HEK293 (cell line): ENCODE data around the gene PHLDB1.
A peak's percentile ranks its signal among the peaks of the same experiment; 100 is the strongest.

Source experiments
- CTCF ChIP-seq: fragments of 450-650 bp; formaldehyde crosslinking; IDR thresholded peaks from 2 replicates; pipeline ENCODE4 v1.5.1; 2016; ENCODE audit warnings: missing biosample characterization, missing genetic modification characterization
- KLF16 ChIP-seq: fragments of 450-650 bp; formaldehyde crosslinking; IDR thresholded peaks from 2 replicates; pipeline ENCODE4 v1.5.1; 2017; ENCODE audit warnings: missing biosample characterization, missing genetic modification characterization
- KLF9 ChIP-seq: fragments of 450-650 bp; formaldehyde crosslinking; IDR thresholded peaks from 2 replicates; pipeline ENCODE4 v1.5.1; 2016; ENCODE audit warnings: missing biosample characterization, missing genetic modification characterization, low read depth
- MZF1 ChIP-seq: fragments of 450-650 bp; formaldehyde crosslinking; IDR thresholded peaks from 2 replicates; pipeline ENCODE4 v1.5.1; 2017; ENCODE audit warnings: missing biosample characterization, missing genetic modification characterization, borderline replicate concordance
- SETDB1 ChIP-seq: IDR thresholded peaks from one replicate; pipeline ENCODE4 v1.6.1; 2017; ENCODE audit warnings: mild to moderate bottlenecking, low read length, moderate library complexity, mixed read lengths; ENCODE audit not compliant: insufficient read length
- TRIM28 ChIP-seq: IDR thresholded peaks from 2 replicates; pipeline ENCODE4 v1.6.1; 2011; ENCODE audit warnings: low read length, control low read depth, borderline replicate concordance
- WT1 ChIP-seq: fragments of 450-650 bp; formaldehyde crosslinking; IDR thresholded peaks from 2 replicates; pipeline ENCODE4 v1.5.1; 2016; ENCODE audit warnings: missing biosample characterization, missing genetic modification characterization
- ZNF133 ChIP-seq: fragments of 450-650 bp; formaldehyde crosslinking; IDR thresholded peaks from 2 replicates; pipeline ENCODE4 v1.5.1; 2016; ENCODE audit warnings: missing biosample characterization, missing genetic modification characterization
- ZNF175 ChIP-seq: fragments of 450-650 bp; formaldehyde crosslinking; IDR thresholded peaks from 2 replicates; pipeline ENCODE4 v1.5.1; 2016; ENCODE audit warnings: missing biosample characterization, missing genetic modification characterization
- ZNF302 ChIP-seq: fragments of 450-650 bp; formaldehyde crosslinking; IDR thresholded peaks from 2 replicates; pipeline ENCODE4 v1.5.1; 2016; ENCODE audit warnings: missing biosample characterization, missing genetic modification characterization, low read depth
- ZNF394 ChIP-seq: fragments of 450-650 bp; formaldehyde crosslinking; IDR thresholded peaks from 2 replicates; pipeline ENCODE4 v1.5.1; 2016; ENCODE audit warnings: missing biosample characterization, missing genetic modification characterization, mild to moderate bottlenecking, moderate library complexity, borderline replicate concordance
- ZNF529 ChIP-seq: fragments of 450-650 bp; formaldehyde crosslinking; IDR thresholded peaks from 2 replicates; pipeline ENCODE4 v1.5.1; 2017; ENCODE audit warnings: missing genetic modification characterization, missing biosample characterization; ENCODE audit not compliant: insufficient replicate concordance
- ZNF629 ChIP-seq: fragments of 450-650 bp; formaldehyde crosslinking; IDR thresholded peaks from 2 replicates; pipeline ENCODE4 v1.5.1; 2017; ENCODE audit warnings: missing biosample characterization, missing genetic modification characterization
- ZNF670 ChIP-seq: fragments of 450-650 bp; formaldehyde crosslinking; IDR thresholded peaks from 2 replicates; pipeline ENCODE4 v1.5.1; 2016; ENCODE audit warnings: missing biosample characterization, missing genetic modification characterization, low read depth
- ZNF791 ChIP-seq: fragments of 450-650 bp; formaldehyde crosslinking; IDR thresholded peaks from 2 replicates; pipeline ENCODE4 v1.5.1; 2016; ENCODE audit warnings: missing biosample characterization, missing genetic modification characterization
- ZNF837 ChIP-seq: fragments of 450-650 bp; formaldehyde crosslinking; IDR thresholded peaks from 2 replicates; pipeline ENCODE4 v1.5.1; 2016; ENCODE audit warnings: missing biosample characterization, missing genetic modification characterization
- ZXDB ChIP-seq: fragments of 450-650 bp; formaldehyde crosslinking; IDR thresholded peaks from 2 replicates; pipeline ENCODE4 v1.5.1; 2016; ENCODE audit warnings: missing biosample characterization, missing genetic modification characterization
- TF ChIP-seq, protein P1 (sequence below): fragments of 450-650 bp; formaldehyde crosslinking; IDR thresholded peaks from 2 replicates; pipeline ENCODE4 v1.5.1; 2016; ENCODE audit warnings: missing biosample characterization, missing genetic modification characterization
- TF ChIP-seq, protein P2 (sequence below): fragments of 450-650 bp; IDR thresholded peaks from 2 replicates; pipeline ENCODE4 v1.5.1; 2018; ENCODE audit warnings: missing biosample characterization, missing genetic modification characterization
- TF ChIP-seq, protein P3 (sequence below): fragments of 450-650 bp; formaldehyde crosslinking; IDR thresholded peaks from 2 replicates; pipeline ENCODE4 v1.5.1; 2016; ENCODE audit warnings: missing biosample characterization, missing genetic modification characterization
- TF ChIP-seq, protein P4 (sequence below): fragments of 450-650 bp; formaldehyde crosslinking; IDR thresholded peaks from 2 replicates; pipeline ENCODE4 v1.5.1; 2016; ENCODE audit warnings: missing biosample characterization, missing genetic modification characterization
- TF ChIP-seq, protein P5 (sequence below): fragments of 450-650 bp; formaldehyde crosslinking; IDR thresholded peaks from 2 replicates; pipeline ENCODE4 v1.5.1; 2016; ENCODE audit warnings: missing biosample characterization, missing genetic modification characterization
- TF ChIP-seq, protein P6 (sequence below): fragments of 450-650 bp; formaldehyde crosslinking; IDR thresholded peaks from 2 replicates; pipeline ENCODE4 v1.5.1; 2017; ENCODE audit warnings: missing biosample characterization, mild to moderate bottlenecking, missing genetic modification characterization, moderate library complexity
- TF ChIP-seq, protein P7 (sequence below): fragments of 450-650 bp; formaldehyde crosslinking; IDR thresholded peaks from 2 replicates; pipeline ENCODE4 v1.5.1; 2017; ENCODE audit warnings: missing biosample characterization, missing genetic modification characterization

Gene PHLDB1

DNA sequence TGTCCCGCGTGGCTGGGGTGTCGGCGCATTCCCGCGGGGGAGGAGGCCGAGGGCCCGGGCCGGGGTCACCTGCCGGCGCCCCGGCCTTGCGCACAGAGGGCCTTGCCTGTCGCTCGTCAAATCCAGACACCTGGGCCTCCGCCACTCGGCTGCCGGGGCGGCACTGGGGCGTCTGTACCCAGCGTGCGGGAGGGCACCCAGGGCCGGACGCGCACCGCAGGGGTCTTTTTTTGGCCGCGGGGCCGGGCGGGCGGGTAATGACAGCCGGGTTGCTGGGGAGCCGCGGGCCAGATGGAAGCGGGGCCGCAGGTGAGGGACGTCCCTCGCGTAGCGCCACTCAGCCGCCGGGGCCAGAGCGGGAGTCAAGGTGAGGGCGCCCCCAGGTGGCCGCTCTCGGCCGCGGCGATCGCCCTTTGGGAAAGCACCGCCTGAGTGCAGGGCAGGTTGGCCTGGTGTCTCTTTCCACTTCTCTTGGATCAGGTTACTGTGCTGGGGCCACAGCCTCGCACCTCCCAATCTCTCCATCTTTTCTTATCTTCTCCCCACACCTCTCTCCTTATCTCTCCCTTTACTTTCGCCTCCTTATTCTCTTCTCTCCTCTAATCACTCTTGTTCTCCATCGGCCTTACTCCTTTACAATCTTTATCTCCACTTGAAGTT, 3.5 kb downstream of the PHLDB1 start (continued):
- TF ChIP-seq, protein P1, sequence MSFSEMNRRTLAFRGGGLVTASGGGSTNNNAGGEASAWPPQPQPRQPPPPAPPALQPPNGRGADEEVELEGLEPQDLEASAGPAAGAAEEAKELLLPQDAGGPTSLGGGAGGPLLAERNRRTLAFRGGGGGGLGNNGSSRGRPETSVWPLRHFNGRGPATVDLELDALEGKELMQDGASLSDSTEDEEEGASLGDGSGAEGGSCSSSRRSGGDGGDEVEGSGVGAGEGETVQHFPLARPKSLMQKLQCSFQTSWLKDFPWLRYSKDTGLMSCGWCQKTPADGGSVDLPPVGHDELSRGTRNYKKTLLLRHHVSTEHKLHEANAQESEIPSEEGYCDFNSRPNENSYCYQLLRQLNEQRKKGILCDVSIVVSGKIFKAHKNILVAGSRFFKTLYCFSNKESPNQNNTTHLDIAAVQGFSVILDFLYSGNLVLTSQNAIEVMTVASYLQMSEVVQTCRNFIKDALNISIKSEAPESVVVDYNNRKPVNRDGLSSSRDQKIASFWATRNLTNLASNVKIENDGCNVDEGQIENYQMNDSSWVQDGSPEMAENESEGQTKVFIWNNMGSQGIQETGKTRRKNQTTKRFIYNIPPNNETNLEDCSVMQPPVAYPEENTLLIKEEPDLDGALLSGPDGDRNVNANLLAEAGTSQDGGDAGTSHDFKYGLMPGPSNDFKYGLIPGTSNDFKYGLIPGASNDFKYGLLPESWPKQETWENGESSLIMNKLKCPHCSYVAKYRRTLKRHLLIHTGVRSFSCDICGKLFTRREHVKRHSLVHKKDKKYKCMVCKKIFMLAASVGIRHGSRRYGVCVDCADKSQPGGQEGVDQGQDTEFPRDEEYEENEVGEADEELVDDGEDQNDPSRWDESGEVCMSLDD (tag by site-specific recombination), result no peak
- TF ChIP-seq ZNF837 (tag by site-specific recombination) (no peak), ZNF670 (tag by site-specific recombination) (no peak), KLF9 (tag by site-specific recombination) (no peak), TRIM28 (no peak), KLF16 (tag by site-specific recombination) (no peak), ZNF791 (tag by site-specific recombination) (no peak), ZXDB (tag by site-specific recombination) (no peak), SETDB1 (no peak), WT1 (tag by site-specific recombination) (no peak), MZF1 (tag by site-specific recombination) (no peak), ZNF175 (no peak), ZNF302 (tag by site-specific recombination) (no peak), ZNF394 (tag by site-specific recombination) (no peak), ZNF133 (tag by site-specific recombination) (no peak), CTCF (tag by site-specific recombination) (peak; percentile 52; the same call in 1 of the 2 replicates), ZNF529 (tag by site-specific recombination) (no peak), ZNF629 (tag by site-specific recombination) (no peak)
- TF ChIP-seq, protein P2, sequence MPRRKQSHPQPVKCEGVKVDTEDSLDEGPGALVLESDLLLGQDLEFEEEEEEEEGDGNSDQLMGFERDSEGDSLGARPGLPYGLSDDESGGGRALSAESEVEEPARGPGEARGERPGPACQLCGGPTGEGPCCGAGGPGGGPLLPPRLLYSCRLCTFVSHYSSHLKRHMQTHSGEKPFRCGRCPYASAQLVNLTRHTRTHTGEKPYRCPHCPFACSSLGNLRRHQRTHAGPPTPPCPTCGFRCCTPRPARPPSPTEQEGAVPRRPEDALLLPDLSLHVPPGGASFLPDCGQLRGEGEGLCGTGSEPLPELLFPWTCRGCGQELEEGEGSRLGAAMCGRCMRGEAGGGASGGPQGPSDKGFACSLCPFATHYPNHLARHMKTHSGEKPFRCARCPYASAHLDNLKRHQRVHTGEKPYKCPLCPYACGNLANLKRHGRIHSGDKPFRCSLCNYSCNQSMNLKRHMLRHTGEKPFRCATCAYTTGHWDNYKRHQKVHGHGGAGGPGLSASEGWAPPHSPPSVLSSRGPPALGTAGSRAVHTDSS, result no peak
- TF ChIP-seq, protein P3, sequence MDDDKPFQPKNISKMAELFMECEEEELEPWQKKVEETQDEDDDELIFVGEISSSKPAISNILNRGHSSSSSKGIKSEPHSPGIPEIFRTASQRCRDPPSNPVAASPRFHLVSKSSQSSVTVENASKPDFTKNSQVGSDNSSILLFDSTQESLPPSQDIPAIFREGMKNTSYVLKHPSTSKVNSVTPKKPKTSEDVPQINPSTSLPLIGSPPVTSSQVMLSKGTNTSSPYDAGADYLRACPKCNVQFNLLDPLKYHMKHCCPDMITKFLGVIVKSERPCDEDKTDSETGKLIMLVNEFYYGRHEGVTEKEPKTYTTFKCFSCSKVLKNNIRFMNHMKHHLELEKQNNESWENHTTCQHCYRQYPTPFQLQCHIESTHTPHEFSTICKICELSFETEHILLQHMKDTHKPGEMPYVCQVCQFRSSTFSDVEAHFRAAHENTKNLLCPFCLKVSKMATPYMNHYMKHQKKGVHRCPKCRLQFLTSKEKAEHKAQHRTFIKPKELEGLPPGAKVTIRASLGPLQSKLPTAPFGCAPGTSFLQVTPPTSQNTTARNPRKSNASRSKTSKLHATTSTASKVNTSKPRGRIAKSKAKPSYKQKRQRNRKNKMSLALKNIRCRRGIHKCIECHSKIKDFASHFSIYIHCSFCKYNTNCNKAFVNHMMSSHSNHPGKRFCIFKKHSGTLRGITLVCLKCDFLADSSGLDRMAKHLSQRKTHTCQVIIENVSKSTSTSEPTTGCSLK (tag by site-specific recombination), result no peak
- TF ChIP-seq, protein P4, sequence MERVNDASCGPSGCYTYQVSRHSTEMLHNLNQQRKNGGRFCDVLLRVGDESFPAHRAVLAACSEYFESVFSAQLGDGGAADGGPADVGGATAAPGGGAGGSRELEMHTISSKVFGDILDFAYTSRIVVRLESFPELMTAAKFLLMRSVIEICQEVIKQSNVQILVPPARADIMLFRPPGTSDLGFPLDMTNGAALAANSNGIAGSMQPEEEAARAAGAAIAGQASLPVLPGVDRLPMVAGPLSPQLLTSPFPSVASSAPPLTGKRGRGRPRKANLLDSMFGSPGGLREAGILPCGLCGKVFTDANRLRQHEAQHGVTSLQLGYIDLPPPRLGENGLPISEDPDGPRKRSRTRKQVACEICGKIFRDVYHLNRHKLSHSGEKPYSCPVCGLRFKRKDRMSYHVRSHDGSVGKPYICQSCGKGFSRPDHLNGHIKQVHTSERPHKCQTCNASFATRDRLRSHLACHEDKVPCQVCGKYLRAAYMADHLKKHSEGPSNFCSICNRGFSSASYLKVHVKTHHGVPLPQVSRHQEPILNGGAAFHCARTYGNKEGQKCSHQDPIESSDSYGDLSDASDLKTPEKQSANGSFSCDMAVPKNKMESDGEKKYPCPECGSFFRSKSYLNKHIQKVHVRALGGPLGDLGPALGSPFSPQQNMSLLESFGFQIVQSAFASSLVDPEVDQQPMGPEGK (tag by site-specific recombination), result 0 out of 2 replicates have a peak, but pooled peaks have one; percentile 28
- TF ChIP-seq, protein P5, sequence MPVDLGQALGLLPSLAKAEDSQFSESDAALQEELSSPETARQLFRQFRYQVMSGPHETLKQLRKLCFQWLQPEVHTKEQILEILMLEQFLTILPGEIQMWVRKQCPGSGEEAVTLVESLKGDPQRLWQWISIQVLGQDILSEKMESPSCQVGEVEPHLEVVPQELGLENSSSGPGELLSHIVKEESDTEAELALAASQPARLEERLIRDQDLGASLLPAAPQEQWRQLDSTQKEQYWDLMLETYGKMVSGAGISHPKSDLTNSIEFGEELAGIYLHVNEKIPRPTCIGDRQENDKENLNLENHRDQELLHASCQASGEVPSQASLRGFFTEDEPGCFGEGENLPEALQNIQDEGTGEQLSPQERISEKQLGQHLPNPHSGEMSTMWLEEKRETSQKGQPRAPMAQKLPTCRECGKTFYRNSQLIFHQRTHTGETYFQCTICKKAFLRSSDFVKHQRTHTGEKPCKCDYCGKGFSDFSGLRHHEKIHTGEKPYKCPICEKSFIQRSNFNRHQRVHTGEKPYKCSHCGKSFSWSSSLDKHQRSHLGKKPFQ (tag by site-specific recombination), result no peak
- TF ChIP-seq, protein P6, sequence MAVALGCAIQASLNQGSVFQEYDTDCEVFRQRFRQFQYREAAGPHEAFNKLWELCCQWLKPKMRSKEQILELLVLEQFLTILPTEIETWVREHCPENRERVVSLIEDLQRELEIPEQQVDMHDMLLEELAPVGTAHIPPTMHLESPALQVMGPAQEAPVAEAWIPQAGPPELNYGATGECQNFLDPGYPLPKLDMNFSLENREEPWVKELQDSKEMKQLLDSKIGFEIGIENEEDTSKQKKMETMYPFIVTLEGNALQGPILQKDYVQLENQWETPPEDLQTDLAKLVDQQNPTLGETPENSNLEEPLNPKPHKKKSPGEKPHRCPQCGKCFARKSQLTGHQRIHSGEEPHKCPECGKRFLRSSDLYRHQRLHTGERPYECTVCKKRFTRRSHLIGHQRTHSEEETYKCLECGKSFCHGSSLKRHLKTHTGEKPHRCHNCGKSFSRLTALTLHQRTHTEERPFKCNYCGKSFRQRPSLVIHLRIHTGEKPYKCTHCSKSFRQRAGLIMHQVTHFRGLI (tag by site-specific recombination), result peak; percentile 54; the same call in 1 of the 2 replicates
- TF ChIP-seq, protein P7, sequence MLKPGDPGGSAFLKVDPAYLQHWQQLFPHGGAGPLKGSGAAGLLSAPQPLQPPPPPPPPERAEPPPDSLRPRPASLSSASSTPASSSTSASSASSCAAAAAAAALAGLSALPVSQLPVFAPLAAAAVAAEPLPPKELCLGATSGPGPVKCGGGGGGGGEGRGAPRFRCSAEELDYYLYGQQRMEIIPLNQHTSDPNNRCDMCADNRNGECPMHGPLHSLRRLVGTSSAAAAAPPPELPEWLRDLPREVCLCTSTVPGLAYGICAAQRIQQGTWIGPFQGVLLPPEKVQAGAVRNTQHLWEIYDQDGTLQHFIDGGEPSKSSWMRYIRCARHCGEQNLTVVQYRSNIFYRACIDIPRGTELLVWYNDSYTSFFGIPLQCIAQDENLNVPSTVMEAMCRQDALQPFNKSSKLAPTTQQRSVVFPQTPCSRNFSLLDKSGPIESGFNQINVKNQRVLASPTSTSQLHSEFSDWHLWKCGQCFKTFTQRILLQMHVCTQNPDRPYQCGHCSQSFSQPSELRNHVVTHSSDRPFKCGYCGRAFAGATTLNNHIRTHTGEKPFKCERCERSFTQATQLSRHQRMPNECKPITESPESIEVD (tag by site-specific recombination), result no peak
